Activated naive CD4-positive, alpha-beta T cell treated with anti-CD3 and anti-CD28 coated beads, Interleukin-2, amount 50 U/mL, for 16 hours (primary cell): ENCODE measurements around the gene SPON1.

Source experiments
- DNase-seq: peaks from one replicate; pipeline ENCODE4 v3.0.0-alpha.2; 2020

SPON1 gene

DNA sequence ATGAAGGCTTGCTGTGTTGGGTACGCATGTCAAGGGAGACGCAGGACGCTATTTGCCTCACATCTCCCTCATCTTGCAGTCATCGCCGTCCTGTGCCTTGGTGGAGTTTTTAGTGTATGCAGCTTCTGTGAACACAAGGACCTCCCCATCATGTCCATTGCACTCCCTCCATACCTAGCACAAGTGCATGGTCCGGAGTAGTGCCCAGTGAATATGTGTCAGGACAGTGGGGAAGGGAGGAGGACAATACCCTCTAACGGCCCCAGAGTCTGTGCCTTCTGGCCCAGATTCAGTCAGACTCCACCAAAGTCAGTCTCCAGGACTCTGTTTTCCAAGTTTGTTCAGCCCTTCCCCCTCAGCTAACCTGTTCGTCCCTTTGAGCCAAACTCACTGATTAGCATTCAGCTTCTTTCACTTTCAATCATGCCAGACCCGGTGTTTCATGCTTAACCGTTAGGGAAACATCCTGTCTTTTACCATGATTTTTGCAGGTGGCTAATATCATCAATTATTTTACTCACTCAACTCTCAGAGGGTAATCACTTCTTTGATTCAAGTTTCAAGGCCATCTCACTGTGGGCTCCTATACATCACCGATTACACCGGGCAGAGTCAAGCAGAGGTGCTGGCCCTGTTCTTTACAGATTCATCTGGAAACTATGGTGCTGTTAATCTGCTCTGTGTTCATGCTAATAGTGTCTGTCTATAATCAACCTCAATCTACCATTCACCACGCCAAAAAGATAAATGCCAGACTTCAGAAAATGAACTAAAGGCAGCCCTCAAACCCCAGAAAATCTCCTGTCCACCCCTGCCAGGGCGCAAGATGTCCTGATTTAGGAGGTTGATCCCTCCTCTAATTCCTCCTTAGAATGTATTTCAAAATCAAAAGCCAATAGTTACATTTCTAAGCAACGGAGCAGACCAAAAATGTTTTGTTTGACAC is 240.0 kb downstream of the SPON1 start:
- no peak for DNase-seq

- DNase-seq = no peak
Observed at GRCh38 chr11:14203321-14203720, 240.8 kb downstream of the SPON1 start.

DNA sequence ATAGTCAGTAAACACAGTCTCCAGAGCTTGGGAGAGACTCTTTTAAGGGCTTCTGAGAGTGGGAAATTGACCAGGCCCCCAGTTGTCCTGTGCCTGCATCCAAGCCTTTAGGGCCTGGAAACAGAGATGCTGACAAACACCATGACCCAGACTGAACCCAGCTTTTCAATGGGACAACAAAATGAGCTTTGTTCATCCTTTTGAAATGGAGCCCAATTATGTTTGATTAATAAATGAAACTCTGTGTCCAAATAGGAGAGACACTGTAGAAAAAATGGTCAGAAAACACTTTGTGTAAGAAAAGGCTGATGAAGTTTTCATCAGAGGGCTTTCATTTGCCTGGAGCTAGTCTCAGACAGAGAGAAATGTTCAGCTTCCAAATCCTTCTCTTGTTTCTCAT is 250.5 kb downstream of the SPON1 start:
- DNase-seq = no peak

- no peak for DNase-seq
Observed at GRCh38 chr11:14218728-14219127, 256.2 kb downstream of the SPON1 start.

GRCh38 chr11:14223636-14224288 is 261.2 kb downstream of the SPON1 start:
- no peak for DNase-seq

DNA sequence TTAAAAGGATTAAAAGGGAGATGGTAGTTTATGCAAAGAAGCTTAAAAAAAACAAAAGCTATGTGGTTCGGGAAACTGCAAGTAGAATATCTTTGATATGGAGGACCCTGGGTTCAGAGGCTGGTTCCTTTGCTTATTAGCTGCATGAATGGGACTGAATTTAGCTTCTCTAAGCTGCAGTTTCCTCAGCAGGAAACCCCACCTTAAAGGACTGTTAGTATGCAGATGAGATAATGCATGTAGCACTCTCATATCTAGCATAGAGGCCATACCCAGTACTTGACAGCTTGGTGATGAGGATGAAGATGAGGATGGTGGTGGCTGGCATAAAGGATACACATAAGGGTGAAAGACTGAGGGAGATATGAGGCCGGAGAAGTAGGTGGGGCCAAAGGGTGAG is 261.9 kb downstream of the SPON1 start:
- no peak for DNase-seq

DNA sequence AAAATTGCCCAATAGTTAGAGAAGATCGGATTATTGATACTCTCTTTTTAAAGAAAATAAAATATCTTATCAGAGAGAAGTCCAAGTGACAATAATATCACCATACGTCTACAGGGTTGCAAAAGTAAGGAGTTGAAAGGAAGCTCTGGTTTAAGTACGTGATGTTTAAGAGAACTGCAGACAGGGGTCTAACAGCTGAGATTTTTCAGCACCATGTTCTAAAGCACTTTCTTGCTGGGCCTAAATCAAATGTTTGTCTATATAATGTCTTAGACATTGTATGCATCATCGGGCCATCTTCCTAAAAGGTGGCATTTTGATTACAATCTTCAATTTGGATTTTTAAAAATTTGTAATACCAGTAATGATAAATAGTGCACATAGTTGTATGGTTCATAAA is 263.1 kb downstream of the SPON1 start:
- DNase-seq = no peak

GRCh38 chr11:14228356-14228755 is 265.8 kb downstream of the SPON1 start:
- DNase-seq = no peak

DNA sequence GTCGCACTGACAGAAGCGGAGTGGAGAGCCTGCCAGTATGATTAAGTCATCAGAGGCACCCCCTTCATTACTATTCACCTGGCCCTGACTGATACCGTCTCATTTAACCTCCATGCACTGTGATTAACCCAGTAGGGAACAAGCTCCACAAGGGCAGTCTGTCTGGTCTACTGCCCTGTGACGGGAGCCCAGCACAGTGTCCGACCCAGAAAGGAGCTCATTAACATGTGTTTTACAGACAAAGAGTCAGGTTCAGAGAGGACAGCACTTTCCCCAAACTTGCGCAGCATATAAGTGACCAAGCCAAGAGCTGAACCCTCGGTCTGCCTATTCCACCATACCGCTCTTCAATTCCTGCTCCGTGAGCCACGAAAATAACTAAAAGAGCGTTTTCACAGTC is 266.9 kb downstream of the SPON1 start:
- DNase-seq = no peak

- DNase-seq = no peak
Observed at GRCh38 chr11:14230407-14230806, 267.9 kb downstream of the SPON1 start.

DNA sequence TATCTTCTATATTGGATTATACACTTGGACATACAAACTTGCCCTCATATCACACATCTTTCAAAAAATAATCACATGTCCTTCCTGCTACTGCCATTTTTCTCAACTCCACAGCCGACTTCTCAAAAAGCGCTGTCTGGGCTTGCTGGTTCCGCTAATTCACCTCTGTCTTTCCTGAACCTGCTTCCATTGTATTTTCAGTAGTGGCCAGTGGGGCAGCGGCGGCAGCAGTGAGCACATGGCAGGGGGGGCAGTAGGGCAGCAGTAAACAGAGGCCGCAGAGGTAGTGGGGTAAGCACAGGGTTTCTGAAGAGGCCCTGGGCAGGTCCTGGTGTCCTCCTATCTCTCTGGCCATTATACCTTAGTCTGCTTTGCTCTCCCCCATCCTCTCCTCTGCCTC is 270.1 kb downstream of the SPON1 start:
- no peak for DNase-seq

GRCh38 chr11:14234446-14234845 is 271.9 kb downstream of the SPON1 start:
- no peak for DNase-seq

DNA sequence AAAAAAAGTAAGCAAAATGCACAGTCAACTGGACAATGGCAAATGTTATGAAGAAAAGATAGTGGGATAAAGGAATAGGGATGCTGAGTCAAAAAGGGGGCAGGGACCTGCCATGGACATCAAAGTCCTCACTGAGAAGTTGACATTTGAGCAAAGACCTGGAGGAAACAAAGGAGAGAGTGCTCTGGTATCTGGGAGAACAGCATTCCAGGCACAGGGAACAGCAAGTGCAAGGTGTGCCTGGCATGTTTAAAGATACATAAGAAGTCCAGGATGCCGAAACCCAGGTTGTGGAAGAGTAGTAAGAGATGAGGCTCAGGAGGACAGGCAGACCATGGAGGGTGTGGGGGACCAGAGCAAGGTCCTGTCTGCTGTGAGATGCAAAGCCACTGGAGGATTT is 273.2 kb downstream of the SPON1 start:
- no peak for DNase-seq

- no peak for DNase-seq
Observed at GRCh38 chr11:14237444-14237961, 275.0 kb downstream of the SPON1 start.

GRCh38 chr11:14240221-14240620 is 277.7 kb downstream of the SPON1 start:
- DNase-seq = no peak

DNA sequence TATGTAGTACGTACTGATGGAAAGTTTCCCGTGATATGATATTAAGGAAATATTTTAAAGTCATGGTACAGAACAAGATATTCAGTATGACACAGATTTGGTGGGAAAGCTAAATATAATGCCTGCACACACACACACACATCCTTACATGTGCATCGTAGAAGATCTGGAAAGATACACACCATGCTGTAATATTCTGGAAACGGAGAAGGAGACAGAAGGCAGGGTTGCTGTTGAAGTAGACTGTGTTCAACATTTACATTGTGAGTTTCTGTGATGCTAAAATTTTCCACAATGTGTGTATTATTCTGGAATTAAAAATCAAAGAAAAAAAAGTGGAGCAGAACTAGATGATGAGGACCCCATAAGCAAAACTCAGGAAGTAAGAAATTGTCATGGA is 278.4 kb downstream of the SPON1 start:
- no peak for DNase-seq

DNA sequence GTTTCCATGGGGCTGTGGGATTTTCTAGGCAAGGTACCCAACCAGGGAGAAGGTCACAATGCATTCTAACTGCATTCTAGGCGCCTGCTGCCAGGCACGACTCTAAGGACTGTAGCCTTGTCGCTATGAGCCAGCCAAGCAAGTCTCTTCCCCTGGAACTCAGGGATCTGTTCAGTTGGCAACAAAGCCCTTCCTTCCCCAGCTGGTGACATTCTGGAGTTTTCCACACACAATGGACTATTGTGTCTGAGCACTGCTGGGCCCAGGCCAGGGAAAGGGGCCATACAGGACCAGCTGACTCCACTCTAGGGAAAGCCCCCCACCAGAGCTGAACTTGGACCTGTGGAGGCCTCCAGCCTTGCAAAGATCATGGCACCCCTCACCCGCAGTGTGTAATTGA is 279.7 kb downstream of the SPON1 start:
- no peak for DNase-seq

DNA sequence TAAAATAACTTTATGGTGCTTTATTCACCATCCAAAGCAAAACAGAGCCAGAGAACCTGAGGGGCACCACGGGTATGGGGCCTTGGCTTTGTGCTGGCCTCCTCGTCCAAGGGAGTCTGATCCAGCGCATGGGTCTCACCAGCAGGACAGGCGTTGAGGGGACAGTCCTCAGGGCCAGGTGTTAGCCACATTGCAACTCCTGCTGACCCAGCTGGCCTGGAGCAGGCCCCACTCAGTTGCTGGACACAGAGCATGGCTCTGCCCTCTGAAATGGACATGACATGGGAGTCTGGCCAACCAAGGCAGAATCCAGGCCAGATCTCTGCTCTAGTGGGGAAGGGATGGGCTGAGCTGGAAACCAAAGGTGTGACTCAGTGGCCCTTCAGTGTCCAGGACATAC is 280.2 kb downstream of the SPON1 start:
- DNase-seq = no peak

DNA sequence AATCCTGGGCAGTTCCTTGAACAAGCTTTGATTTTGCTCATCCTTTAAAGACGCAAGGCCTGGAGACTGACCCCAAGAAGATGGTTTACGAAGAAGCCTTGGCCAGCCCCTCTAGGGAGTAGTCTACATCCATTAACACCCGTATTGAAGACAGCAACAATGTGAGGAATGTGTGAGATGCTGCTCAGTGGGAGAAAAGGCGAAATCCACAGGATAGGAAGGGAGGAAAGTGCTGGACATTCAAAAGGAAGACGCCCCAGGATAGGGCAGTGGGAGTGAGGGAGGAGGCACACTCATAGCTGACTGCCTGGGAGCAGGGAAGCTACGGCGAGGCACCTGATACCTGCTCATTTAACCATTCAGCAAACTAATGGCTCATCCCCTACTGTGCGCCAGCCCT is 282.4 kb downstream of the SPON1 start:
- no peak for DNase-seq

GRCh38 chr11:14245444-14245843 is 282.9 kb downstream of the SPON1 start:
- DNase-seq = no peak

DNA sequence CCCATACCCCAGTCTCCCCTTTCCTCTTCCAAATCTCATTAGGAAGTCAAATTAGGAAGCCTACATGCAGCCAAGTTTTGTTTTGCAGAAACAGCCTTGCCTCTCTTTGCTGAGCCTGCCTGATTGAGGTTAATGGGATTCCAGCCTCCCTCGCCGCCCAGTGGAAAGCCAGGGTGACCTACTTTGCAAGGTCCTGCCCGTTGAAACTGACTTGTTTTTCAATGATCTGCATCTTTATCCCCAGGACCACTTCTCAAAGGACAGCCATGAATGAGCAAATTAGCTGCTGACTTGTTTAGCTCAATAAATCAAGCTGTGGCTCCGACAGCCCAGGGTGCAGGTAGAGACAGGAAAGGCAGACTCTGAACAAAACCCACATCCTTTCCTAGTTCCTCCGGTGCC is 286.1 kb downstream of the SPON1 start:
- DNase-seq = no peak

DNA sequence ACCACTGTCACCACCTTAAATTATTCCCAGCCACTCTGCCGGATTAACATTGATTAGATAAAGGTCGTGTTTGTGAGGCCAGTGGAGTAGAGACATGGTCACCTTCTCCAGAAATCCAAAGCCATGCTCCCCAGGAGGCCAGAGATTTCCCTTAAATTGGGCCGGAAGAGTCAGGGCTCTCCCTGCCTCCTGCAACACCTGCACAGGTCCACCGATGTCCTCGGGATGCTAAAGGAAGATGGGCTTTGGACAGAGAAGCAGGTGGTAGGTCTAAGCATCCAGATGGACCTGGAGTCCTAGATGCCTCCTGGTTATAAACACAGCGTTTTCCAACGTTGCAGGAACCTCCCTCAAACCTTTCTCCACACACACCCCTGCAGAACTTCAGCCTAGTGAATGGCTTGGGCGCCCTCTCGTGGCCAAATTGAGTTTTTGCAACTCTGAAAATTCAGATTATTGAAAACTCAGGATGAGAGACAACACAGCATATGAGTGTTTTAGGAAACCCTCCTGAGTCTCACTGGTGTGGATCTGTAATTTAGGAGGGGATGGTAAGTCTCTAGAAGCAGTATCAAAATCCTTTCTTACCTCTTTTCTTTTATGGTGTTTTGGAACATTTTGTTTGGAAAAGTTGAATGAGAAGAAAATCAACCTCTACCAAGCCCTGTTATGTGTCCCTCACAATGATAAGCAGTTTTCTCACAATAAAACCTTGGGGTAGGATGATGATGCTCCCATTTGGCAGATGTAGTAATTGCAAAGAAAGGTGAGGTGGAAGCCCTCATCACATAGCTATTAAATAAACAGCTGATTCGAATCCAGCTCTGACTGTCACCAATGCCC is 286.8 kb downstream of the SPON1 start:
- peak; percentile 66 for DNase-seq

DNA sequence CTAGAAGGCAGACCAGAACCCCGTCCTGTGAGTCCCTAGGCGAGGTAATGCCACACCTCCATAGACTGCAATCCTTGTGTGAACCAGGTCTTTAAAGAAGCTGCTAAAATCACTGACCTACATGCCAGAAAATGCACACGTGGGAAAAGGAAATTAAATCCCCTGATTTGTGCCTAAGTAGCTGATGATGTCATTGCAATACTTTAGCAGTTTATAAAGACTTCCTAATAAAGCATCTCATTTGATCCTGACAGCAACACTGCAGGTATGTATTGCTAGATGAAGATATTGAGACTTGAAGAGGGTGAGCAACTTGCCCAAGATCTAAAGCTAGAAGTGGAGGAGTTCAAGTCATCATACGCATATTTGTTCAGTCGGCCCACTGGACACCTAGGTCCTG is 289.2 kb downstream of the SPON1 start:
- no peak for DNase-seq
